ENCODE measurements around the gene TMEM145.

Gene TMEM145

DNA sequence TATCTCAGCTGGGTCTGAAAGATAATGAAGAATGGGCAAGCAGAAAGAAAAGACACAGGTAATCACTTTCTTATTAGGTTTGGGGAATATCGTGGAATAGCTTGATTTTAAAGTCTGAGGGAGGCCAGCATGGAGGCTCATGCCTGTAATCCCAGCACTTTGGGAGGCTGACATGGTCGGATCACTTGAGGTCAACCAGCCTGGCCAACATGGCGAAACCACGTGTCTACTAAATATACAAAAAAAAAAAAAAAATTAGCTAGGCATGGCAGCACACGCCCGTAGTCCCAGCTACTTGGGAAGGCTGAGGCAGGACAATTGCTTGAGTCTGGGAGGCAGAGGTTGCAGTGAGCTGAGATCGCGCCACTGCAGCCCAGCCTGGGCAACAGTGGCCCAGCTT, 9.2 kb upstream of the TMEM145 start:
- peaks cover 6% of the 10 kb centered on the region for H3K4me1 ChIP-seq (ENCODE audit: control insufficient read depth, insufficient read depth, low read length)
- no peaks in the 10 kb centered on the region for H3K27me3 ChIP-seq (replicated peaks; ENCODE audit: control insufficient read depth, insufficient read depth, low read length)
- H3K9ac ChIP-seq (ENCODE audit: low read length), result no peak overlapping the region
- DNase-seq (ENCODE audit: low read depth), result no peak
- no peaks in the 10 kb centered on the region for H3K9me3 ChIP-seq (ENCODE audit: control insufficient read depth, low read length)
- H3K4me3 ChIP-seq (ENCODE audit: low read length), result no peak overlapping the region
- no peaks in the 10 kb centered on the region for H3K36me3 ChIP-seq (ENCODE audit: control insufficient read depth, insufficient read depth, low read length, severe bottlenecking)

- no peaks in the 10 kb centered on the region for H3K27me3 ChIP-seq (replicated peaks; ENCODE audit: control insufficient read depth, insufficient read depth, low read length)
These were observed 6.5 kb upstream of the TMEM145 start for GRCh38 chr19:42306646-42307045.

GRCh38 chr19:42309686-42310085, 3.4 kb upstream of the TMEM145 start:
- no peaks in the 10 kb centered on the region for H3K36me3 ChIP-seq (ENCODE audit: control insufficient read depth, insufficient read depth, low read length, severe bottlenecking)
- H3K27me3 ChIP-seq (replicated peaks; ENCODE audit: control insufficient read depth, insufficient read depth, low read length), result peaks cover 23% of the 10 kb centered on the region
- DNase-seq (ENCODE audit: low read depth), result no peak
- H3K9me3 ChIP-seq (ENCODE audit: control insufficient read depth, low read length), result no peaks in the 10 kb centered on the region
- peaks cover 3% of the 10 kb centered on the region for H3K4me1 ChIP-seq (ENCODE audit: control insufficient read depth, insufficient read depth, low read length)
- no peak overlapping the region for H3K9ac ChIP-seq (ENCODE audit: low read length)
- H3K4me3 ChIP-seq (ENCODE audit: low read length), result no peak overlapping the region

More at GRCh38 chr19:42306646-42307045, 6.5 kb upstream of the TMEM145 start:
- no peak for DNase-seq (ENCODE audit: low read depth)
- Histone ChIP-seq H3K4me3 (ENCODE audit: low read length) (no peak overlapping the region), H3K9me3 (ENCODE audit: control insufficient read depth, low read length) (no peaks in the 10 kb centered on the region), H3K36me3 (ENCODE audit: control insufficient read depth, insufficient read depth, low read length, severe bottlenecking) (no peaks in the 10 kb centered on the region), H3K4me1 (ENCODE audit: control insufficient read depth, insufficient read depth, low read length) (peaks cover 6% of the 10 kb centered on the region), H3K9ac (ENCODE audit: low read length) (no peak overlapping the region)

GRCh38 chr19:42311657-42312056, 1.5 kb upstream of the TMEM145 start:
- H3K9ac ChIP-seq (ENCODE audit: low read length), result no peak overlapping the region
- H3K27me3 ChIP-seq (replicated peaks; ENCODE audit: control insufficient read depth, insufficient read depth, low read length), result peaks cover 28% of the 10 kb centered on the region
- no peaks in the 10 kb centered on the region for H3K9me3 ChIP-seq (ENCODE audit: control insufficient read depth, low read length)
- peaks cover 3% of the 10 kb centered on the region for H3K4me1 ChIP-seq (ENCODE audit: control insufficient read depth, insufficient read depth, low read length)
- no peaks in the 10 kb centered on the region for H3K36me3 ChIP-seq (ENCODE audit: control insufficient read depth, insufficient read depth, low read length, severe bottlenecking)
- no peak overlapping the region for H3K4me3 ChIP-seq (ENCODE audit: low read length)
- no peak for DNase-seq (ENCODE audit: low read depth)

DNA sequence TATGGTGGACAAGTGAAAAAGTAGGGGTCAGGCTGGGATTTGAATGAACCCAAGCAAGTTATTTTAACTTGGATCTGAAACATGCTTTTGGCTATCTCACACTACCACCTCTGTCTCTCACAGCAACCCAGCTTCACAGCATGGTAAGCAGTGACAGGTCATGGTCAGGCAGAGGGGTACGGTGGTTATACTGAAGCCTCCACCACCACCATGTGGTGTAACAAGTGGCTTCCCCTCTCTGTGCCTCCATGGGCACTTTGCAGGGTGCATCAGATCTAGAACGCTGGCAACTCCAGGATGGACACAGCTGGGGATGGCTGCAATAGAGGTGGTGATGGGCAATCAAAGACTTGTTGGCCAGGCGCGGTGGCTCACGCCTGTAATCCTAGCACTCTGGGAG, 739 bp upstream of the TMEM145 start:
- Histone ChIP-seq H3K9me3 (ENCODE audit: control insufficient read depth, low read length) (no peaks in the 10 kb centered on the region), H3K27me3 (replicated peaks; ENCODE audit: control insufficient read depth, insufficient read depth, low read length) (peaks cover 28% of the 10 kb centered on the region), H3K4me3 (ENCODE audit: low read length) (no peak overlapping the region), H3K9ac (ENCODE audit: low read length) (no peak overlapping the region), H3K36me3 (ENCODE audit: control insufficient read depth, insufficient read depth, low read length, severe bottlenecking) (no peaks in the 10 kb centered on the region), H3K4me1 (ENCODE audit: control insufficient read depth, insufficient read depth, low read length) (peaks cover 3% of the 10 kb centered on the region)
- no peak for DNase-seq (ENCODE audit: low read depth)

DNA sequence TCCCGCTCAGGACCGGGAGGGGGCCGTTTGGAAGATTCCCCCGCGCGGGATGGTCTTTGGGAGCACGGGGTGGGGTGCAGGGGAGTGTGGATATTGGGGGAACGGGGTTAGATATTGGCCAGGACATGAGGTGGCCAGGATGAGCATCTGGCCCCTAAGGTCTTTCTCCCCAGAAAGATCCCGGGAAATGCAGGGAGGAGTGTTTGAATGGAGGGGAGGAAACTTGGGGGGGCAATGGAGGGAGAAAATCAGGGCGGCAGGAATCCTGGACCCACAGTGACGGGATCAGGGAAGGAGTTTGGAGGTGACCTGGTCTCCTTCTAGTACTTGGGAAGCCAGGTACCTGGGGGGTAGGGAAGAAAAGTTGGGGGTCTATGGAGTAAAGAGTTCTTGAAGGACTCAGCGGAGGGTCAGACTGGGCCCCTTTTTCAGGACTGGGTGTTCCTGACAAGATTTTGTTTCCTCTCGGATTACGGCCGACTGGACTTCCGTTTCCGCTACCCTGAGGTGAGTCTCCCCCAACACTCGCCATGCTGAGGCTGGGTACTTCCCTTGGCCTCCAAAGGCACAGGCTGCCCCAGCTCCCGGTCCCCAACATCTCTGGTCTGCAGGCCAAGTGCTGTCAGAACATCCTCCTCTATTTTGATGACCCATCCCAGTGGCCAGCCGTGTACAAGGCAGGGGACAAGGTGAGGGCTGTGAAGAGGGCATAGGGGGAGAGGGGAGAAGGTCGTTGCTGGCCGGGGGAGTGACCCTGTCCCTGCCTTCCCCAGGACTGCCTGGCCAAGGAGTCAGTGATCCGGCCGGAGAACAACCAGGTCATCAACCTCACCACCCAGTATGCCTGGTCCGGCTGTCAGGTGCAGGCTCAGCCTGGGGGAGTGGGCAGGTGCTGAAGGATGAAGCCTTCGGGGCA, 989 bp downstream of the TMEM145 start:
- H3K4me1 ChIP-seq (ENCODE audit: control insufficient read depth, insufficient read depth, low read length), result peaks cover 3% of the 10 kb centered on the region
- no peak overlapping the region for H3K4me3 ChIP-seq (ENCODE audit: low read length)
- H3K9me3 ChIP-seq (ENCODE audit: control insufficient read depth, low read length), result no peaks in the 10 kb centered on the region

DNA sequence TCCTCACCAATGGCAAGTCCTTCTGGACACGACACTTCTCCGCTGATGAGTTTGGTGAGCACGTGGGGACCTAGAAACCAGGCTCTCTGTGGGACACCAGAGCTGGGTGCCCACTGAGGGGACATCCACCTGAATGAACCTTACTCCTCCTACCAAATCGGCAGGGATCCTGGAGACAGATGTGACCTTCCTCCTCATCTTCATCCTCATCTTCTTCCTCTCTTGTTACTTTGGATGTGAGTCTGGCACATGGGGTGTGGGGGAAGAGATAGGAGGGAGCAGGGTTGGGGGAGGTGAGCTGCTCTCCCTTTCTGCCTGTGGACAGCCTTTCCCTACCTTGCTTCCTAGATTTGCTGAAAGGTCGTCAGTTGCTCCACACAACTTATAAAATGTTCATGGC, 1.9 kb downstream of the TMEM145 start:
- Histone ChIP-seq H3K9me3 (ENCODE audit: control insufficient read depth, low read length) (no peaks in the 10 kb centered on the region), H3K9ac (ENCODE audit: low read length) (no peak overlapping the region), H3K4me1 (ENCODE audit: control insufficient read depth, insufficient read depth, low read length) (peaks cover 3% of the 10 kb centered on the region), H3K4me3 (ENCODE audit: low read length) (no peak overlapping the region), H3K36me3 (ENCODE audit: control insufficient read depth, insufficient read depth, low read length, severe bottlenecking) (no peaks in the 10 kb centered on the region), H3K27me3 (replicated peaks; ENCODE audit: control insufficient read depth, insufficient read depth, low read length) (peaks cover 28% of the 10 kb centered on the region)
- DNase-seq (ENCODE audit: low read depth), result no peak

More for the DNA sequence above, 989 bp downstream of the TMEM145 start:
- Histone ChIP-seq H3K27me3 (replicated peaks; ENCODE audit: control insufficient read depth, insufficient read depth, low read length) (peaks cover 28% of the 10 kb centered on the region), H3K9ac (ENCODE audit: low read length) (no peak overlapping the region), H3K36me3 (ENCODE audit: control insufficient read depth, insufficient read depth, low read length, severe bottlenecking) (no peaks in the 10 kb centered on the region)
- DNase-seq (ENCODE audit: low read depth), result no peak

GRCh38 chr19:42316223-42317211, 3.4 kb downstream of the TMEM145 start:
- Histone ChIP-seq H3K9ac (ENCODE audit: low read length) (no peak overlapping the region), H3K4me1 (ENCODE audit: control insufficient read depth, insufficient read depth, low read length) (peaks cover 3% of the 10 kb centered on the region), H3K4me3 (ENCODE audit: low read length) (no peak overlapping the region), H3K9me3 (ENCODE audit: control insufficient read depth, low read length) (no peaks in the 10 kb centered on the region), H3K36me3 (ENCODE audit: control insufficient read depth, insufficient read depth, low read length, severe bottlenecking) (no peaks in the 10 kb centered on the region), H3K27me3 (replicated peaks; ENCODE audit: control insufficient read depth, insufficient read depth, low read length) (peaks cover 28% of the 10 kb centered on the region)
- no peak for DNase-seq (ENCODE audit: low read depth)

DNA sequence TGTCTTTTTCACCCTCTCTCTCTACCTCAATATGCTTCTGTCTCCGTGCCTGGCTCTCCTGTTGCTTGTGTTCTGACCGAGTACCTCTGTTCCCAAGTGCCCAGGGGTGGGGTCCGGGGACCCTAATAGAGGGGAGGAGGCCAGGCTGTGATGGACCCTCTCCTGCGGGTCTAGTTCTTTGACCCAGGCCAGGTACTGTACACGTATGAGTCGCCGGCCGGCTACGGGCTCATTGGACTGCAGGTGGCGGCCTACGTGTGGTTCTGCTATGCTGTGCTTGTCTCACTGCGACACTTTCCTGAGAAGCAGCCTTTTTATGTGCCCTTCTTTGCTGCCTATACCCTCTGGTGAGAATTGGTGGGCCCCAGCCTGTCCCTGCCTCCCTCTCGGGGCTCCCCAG, 4.4 kb downstream of the TMEM145 start:
- Histone ChIP-seq H3K27me3 (replicated peaks; ENCODE audit: control insufficient read depth, insufficient read depth, low read length) (peaks cover 29% of the 10 kb centered on the region), H3K9ac (ENCODE audit: low read length) (no peak overlapping the region), H3K4me3 (ENCODE audit: low read length) (no peak overlapping the region), H3K36me3 (ENCODE audit: control insufficient read depth, insufficient read depth, low read length, severe bottlenecking) (no peaks in the 10 kb centered on the region), H3K4me1 (ENCODE audit: control insufficient read depth, insufficient read depth, low read length) (peaks cover 3% of the 10 kb centered on the region), H3K9me3 (ENCODE audit: control insufficient read depth, low read length) (no peaks in the 10 kb centered on the region)
- DNase-seq (ENCODE audit: low read depth), result no peak

GRCh38 chr19:42322305-42322704, 9.2 kb downstream of the TMEM145 start:
- DNase-seq (ENCODE audit: low read depth), result no peak
- H3K9ac ChIP-seq (ENCODE audit: low read length), result no peak overlapping the region
- H3K4me3 ChIP-seq (ENCODE audit: low read length), result no peak overlapping the region
- H3K36me3 ChIP-seq (ENCODE audit: control insufficient read depth, insufficient read depth, low read length, severe bottlenecking), result no peaks in the 10 kb centered on the region
- H3K4me1 ChIP-seq (ENCODE audit: control insufficient read depth, insufficient read depth, low read length), result peaks cover 11% of the 10 kb centered on the region
- peaks cover 16% of the 10 kb centered on the region for H3K27me3 ChIP-seq (replicated peaks; ENCODE audit: control insufficient read depth, insufficient read depth, low read length)
- no peaks in the 10 kb centered on the region for H3K9me3 ChIP-seq (ENCODE audit: control insufficient read depth, low read length)

GRCh38 chr19:42323473-42323851, 10.4 kb downstream of the TMEM145 start:
- no peak for DNase-seq (ENCODE audit: low read depth)
- Histone ChIP-seq H3K4me3 (ENCODE audit: low read length) (no peak overlapping the region), H3K9me3 (ENCODE audit: control insufficient read depth, low read length) (no peaks in the 10 kb centered on the region), H3K9ac (ENCODE audit: low read length) (no peak overlapping the region), H3K27me3 (replicated peaks; ENCODE audit: control insufficient read depth, insufficient read depth, low read length) (peaks cover 16% of the 10 kb centered on the region), H3K36me3 (ENCODE audit: control insufficient read depth, insufficient read depth, low read length, severe bottlenecking) (no peaks in the 10 kb centered on the region), H3K4me1 (ENCODE audit: control insufficient read depth, insufficient read depth, low read length) (peaks cover 13% of the 10 kb centered on the region)
